Body of pancreas (tissue), 4 donors: Measurements from ENCODE around the gene SLC24A5. TPM values are rescaled to one million over a fixed set of nuclear protein-coding genes. Genes with fewer than 3 reads are reported as not detected.

Experiments used
- ATAC-seq: fragments of 150-250 bp; one replicate; pipeline ENCODE4 v1.9.1; 2016
- DNase-seq, 4 donors: peaks; one replicate each; pipeline ENCODE4 v3.0.0-alpha.2; 2019
- H3K27ac ChIP-seq, 4 donors: fragments of 200-600 bp; sonication (generic); 1 replicate in 3 of 4; 2 replicates in 1 of 4; pipeline versions ENCODE4 v1.5.1 to v1.6.1; 2016 to 2019; ENCODE audit warnings: mild to moderate bottlenecking in 1 of 4, mixed read lengths in 1 of 4, moderate library complexity in 1 of 4
- H3K27me3 ChIP-seq, 2 donors: fragments of 200-600 bp; sonication (generic); one replicate each; pipeline ENCODE4 v1.6.0; 2016; ENCODE audit warnings: mild to moderate bottlenecking in 1 of 2
- H3K36me3 ChIP-seq, 2 donors: fragments of 200-600 bp; sonication (generic); replicated peaks in 1 of 2; 2 replicates each; pipeline ENCODE4 v1.5.1; 2016; ENCODE audit warnings: low read depth in 2 of 2; ENCODE audit not compliant: insufficient read depth in 1 of 2
- H3K4me1 ChIP-seq: fragments of 200-600 bp; sonication (generic); one replicate; pipeline ENCODE4 v1.6.0; 2016
- H3K4me3 ChIP-seq, 2 donors: fragments of 200-600 bp; sonication (generic); 1 replicate in 1 of 2; 2 replicates in 1 of 2; pipeline ENCODE4 v1.5.1; 2016 to 2019
- H3K9me3 ChIP-seq, 3 donors: fragments of 200-600 bp; sonication (generic); 1 replicate in 2 of 3; 2 replicates in 1 of 3; pipeline ENCODE4 v1.5.1; 2016
- CTCF ChIP-seq, 7 experiments: fragments of 450-650 bp in 4 of 7; fragments of 200-600 bp in 3 of 7; sonication (generic) in 3 of 7; IDR thresholded peaks; one replicate each; pipeline ENCODE4 v1.5.1; 2016 to 2019; ENCODE audit warnings: antibody characterized with exemption in 7 of 7
- POLR2A ChIP-seq, 3 donors: fragments of 450-650 bp; IDR thresholded peaks; one replicate each; pipeline ENCODE4 v1.6.1; 2016; ENCODE audit warnings: antibody characterized with exemption in 3 of 3, mild to moderate bottlenecking in 2 of 3
- WGBS, 2 donors: methylation state at CpG; one replicate each; pipeline ENCODE4 v1.1.5; 2017; 5-methylcytosine and 5-hydroxymethylcytosine counted together
- intact Hi-C: fragments of 100-400 bp; cut with DNase I; formaldehyde crosslinking; loops from one replicate; pipeline ENCODE4 v1.15.1; 2023
- total RNA-seq, 2 donors: library from RNA; depleted of rRNA; stranded (reverse); fragments of >200 nt; gene quantifications; one replicate each; pipeline ENCODE4 v1.1.0, GENCODE V29; 2016

Gene SLC24A5
- total RNA-seq, 2 donors from 2014 or later = not detected

GRCh38 chr15:48191574-48192225, 70.9 kb downstream of the SLC24A5 start, which contains the start of gene CTXN2:
CTXN2 (plus strand) TSS chr15:48191665; CDS start chr15:48201301, 9,636 bp downstream.
- intact Hi-C loops = no loop called here
- Histone ChIP-seq H3K27ac (no peak within 1 kb of the TSS), H3K4me3 (no peak within 1 kb of the TSS), H3K9me3 (no peaks in the 10 kb centered on the region), H3K4me1 (peaks cover 5% of the 10 kb centered on the region), H3K27me3 (no peaks in the 10 kb centered on the region), H3K36me3 (no peaks in the 10 kb centered on the region)
- peak in 1 of 3 donors; percentile 33 for TF ChIP-seq POLR2A (IDR thresholded peaks at IDR 0.05)
- no peak for TF ChIP-seq CTCF (IDR thresholded peaks at IDR 0.05)
- no peak for ATAC-seq
- DNase-seq = peak in 2 of 4 donors; percentile 4 to 13
- WGBS, 2 donors = 5 to 8% methylated on average over 31 of the region's 31 CpGs

Other genes starting within 250 kb of the SLC24A5 start
- gene MYEF2, start 57.3 kb downstream of the SLC24A5 start, total RNA-seq = 10 to 100 TPM; 12.9 to 16.6 TPM
- under 1 TPM in 1 of 2 donors, not detected in 1; 0.52 TPM for gene CTXN2, start 70.7 kb downstream of the SLC24A5 start, total RNA-seq
- gene SLC12A1, start 85.3 kb downstream of the SLC24A5 start, total RNA-seq = not detected
- 10 to 100 TPM; 71.1 to 77.8 TPM for gene DUT, start 210.4 kb downstream of the SLC24A5 start, total RNA-seq